ENCODE data around the gene ZNF148.

Gene ZNF148

DNA sequence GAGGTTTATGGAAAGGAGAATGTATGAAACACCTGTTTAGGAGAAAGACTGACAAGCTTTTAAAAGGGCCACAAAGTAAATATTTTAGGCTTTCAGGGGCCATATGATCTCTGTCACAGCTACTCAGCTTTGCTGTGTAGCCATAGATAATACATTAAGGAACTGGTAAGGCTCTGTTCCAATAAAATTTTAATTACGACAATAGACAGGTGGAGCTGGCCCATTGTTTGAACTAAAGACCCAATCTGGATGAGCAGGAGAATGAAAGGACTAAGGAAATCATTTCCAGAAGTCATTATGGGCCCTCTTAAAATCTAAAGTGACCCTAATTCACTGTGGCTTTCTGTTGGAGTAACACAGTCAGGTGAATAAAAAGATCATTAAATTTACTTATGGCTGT is 114.1 kb downstream of the ZNF148 start:
- Histone ChIP-seq H3K9me3 (ENCODE audit: insufficient read depth, low read length) (no peaks in the 10 kb centered on the region), H3K4me3 (ENCODE audit: insufficient read length, low read depth) (no peak overlapping the region), H3K4me1 (ENCODE audit: insufficient read depth, insufficient read length) (no peaks in the 10 kb centered on the region), H3K36me3 (ENCODE audit: insufficient read depth, insufficient read length, low read length) (peaks cover 3% of the 10 kb centered on the region), H3K9ac (ENCODE audit: insufficient read length, low read depth) (no peak overlapping the region), H3K27me3 (ENCODE audit: insufficient read depth, insufficient read length) (no peaks in the 10 kb centered on the region)
- no peak for TF ChIP-seq ZNF274 (IDR thresholded peaks at IDR 0.05; ENCODE audit: low read depth, low read length)
- TF ChIP-seq SUZ12 (IDR thresholded peaks at IDR 0.05; ENCODE audit: extremely low read depth, insufficient read depth, insufficient read length): no peak
- no peak for TF ChIP-seq YY1 (IDR thresholded peaks at IDR 0.05; ENCODE audit: insufficient read depth, insufficient read length)
- no peak for DNase-seq (ENCODE audit: low read depth, low spot score)

DNA sequence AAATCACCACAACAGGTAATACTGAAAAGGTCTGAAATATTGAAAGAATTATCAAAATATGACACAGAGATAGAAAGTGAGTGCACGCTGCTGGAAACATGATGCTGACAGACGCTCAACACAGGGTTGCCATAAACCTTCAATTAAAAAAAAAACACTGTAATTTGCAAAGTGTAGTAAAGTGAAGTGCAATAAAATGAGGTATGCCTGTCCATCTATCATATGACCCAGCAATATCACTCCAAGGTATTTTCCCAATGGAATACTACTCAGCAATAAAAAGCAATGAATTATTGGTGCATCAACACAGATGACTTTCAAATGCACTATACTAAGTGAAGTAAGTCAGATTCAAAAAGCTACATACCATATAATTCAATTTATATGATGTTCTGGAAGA is 115.0 kb downstream of the ZNF148 start:
- no peaks in the 10 kb centered on the region for H3K9me3 ChIP-seq (ENCODE audit: insufficient read depth, low read length)
- no peak for TF ChIP-seq SUZ12 (IDR thresholded peaks at IDR 0.05; ENCODE audit: extremely low read depth, insufficient read depth, insufficient read length)
- no peak for TF ChIP-seq ZNF274 (IDR thresholded peaks at IDR 0.05; ENCODE audit: low read depth, low read length)
- no peak for TF ChIP-seq YY1 (IDR thresholded peaks at IDR 0.05; ENCODE audit: insufficient read depth, insufficient read length)
- H3K4me1 ChIP-seq (ENCODE audit: insufficient read depth, insufficient read length): no peaks in the 10 kb centered on the region
- no peak overlapping the region for H3K4me3 ChIP-seq (ENCODE audit: insufficient read length, low read depth)
- peaks cover 3% of the 10 kb centered on the region for H3K36me3 ChIP-seq (ENCODE audit: insufficient read depth, insufficient read length, low read length)
- H3K9ac ChIP-seq (ENCODE audit: insufficient read length, low read depth): no peak overlapping the region
- H3K27me3 ChIP-seq (ENCODE audit: insufficient read depth, insufficient read length): no peaks in the 10 kb centered on the region
- DNase-seq (ENCODE audit: low read depth, low spot score): no peak

- no peaks in the 10 kb centered on the region for H3K4me1 ChIP-seq (ENCODE audit: insufficient read depth, insufficient read length)
- H3K9me3 ChIP-seq (ENCODE audit: insufficient read depth, low read length): no peaks in the 10 kb centered on the region
- no peak overlapping the region for H3K9ac ChIP-seq (ENCODE audit: insufficient read length, low read depth)
- H3K27me3 ChIP-seq (ENCODE audit: insufficient read depth, insufficient read length): no peaks in the 10 kb centered on the region
- DNase-seq (ENCODE audit: low read depth, low spot score): no peak
- H3K4me3 ChIP-seq (ENCODE audit: insufficient read length, low read depth): no peak overlapping the region
- H3K36me3 ChIP-seq (ENCODE audit: insufficient read depth, insufficient read length, low read length): no peaks in the 10 kb centered on the region
- TF ChIP-seq SUZ12 (IDR thresholded peaks at IDR 0.05; ENCODE audit: extremely low read depth, insufficient read depth, insufficient read length) (no peak), YY1 (IDR thresholded peaks at IDR 0.05; ENCODE audit: insufficient read depth, insufficient read length) (no peak), ZNF274 (IDR thresholded peaks at IDR 0.05; ENCODE audit: low read depth, low read length) (no peak)
Observed at GRCh38 chr3:125257536-125257935, 117.6 kb downstream of the ZNF148 start.

- Histone ChIP-seq H3K9me3 (ENCODE audit: insufficient read depth, low read length) (no peaks in the 10 kb centered on the region), H3K4me1 (ENCODE audit: insufficient read depth, insufficient read length) (no peaks in the 10 kb centered on the region), H3K27me3 (ENCODE audit: insufficient read depth, insufficient read length) (no peaks in the 10 kb centered on the region), H3K4me3 (ENCODE audit: insufficient read length, low read depth) (no peak overlapping the region), H3K9ac (ENCODE audit: insufficient read length, low read depth) (no peak overlapping the region), H3K36me3 (ENCODE audit: insufficient read depth, insufficient read length, low read length) (no peaks in the 10 kb centered on the region)
- no peak for DNase-seq (ENCODE audit: low read depth, low spot score)
- TF ChIP-seq YY1 (IDR thresholded peaks at IDR 0.05; ENCODE audit: insufficient read depth, insufficient read length): no peak
- no peak for TF ChIP-seq ZNF274 (IDR thresholded peaks at IDR 0.05; ENCODE audit: low read depth, low read length)
- TF ChIP-seq SUZ12 (IDR thresholded peaks at IDR 0.05; ENCODE audit: extremely low read depth, insufficient read depth, insufficient read length): no peak
Observed at GRCh38 chr3:125256675-125257074, 118.5 kb downstream of the ZNF148 start.

- Histone ChIP-seq H3K4me1 (ENCODE audit: insufficient read depth, insufficient read length) (no peaks in the 10 kb centered on the region), H3K4me3 (ENCODE audit: insufficient read length, low read depth) (no peak overlapping the region), H3K9me3 (ENCODE audit: insufficient read depth, low read length) (no peaks in the 10 kb centered on the region), H3K36me3 (ENCODE audit: insufficient read depth, insufficient read length, low read length) (no peaks in the 10 kb centered on the region), H3K9ac (ENCODE audit: insufficient read length, low read depth) (no peak overlapping the region), H3K27me3 (ENCODE audit: insufficient read depth, insufficient read length) (no peaks in the 10 kb centered on the region)
- no peak for DNase-seq (ENCODE audit: low read depth, low spot score)
- TF ChIP-seq YY1 (IDR thresholded peaks at IDR 0.05; ENCODE audit: insufficient read depth, insufficient read length): no peak
- no peak for TF ChIP-seq SUZ12 (IDR thresholded peaks at IDR 0.05; ENCODE audit: extremely low read depth, insufficient read depth, insufficient read length)
- TF ChIP-seq ZNF274 (IDR thresholded peaks at IDR 0.05; ENCODE audit: low read depth, low read length): no peak
Observed at GRCh38 chr3:125250973-125251372, 124.2 kb downstream of the ZNF148 start.

GRCh38 chr3:125246237-125246636 is 128.9 kb downstream of the ZNF148 start:
- DNase-seq (ENCODE audit: low read depth, low spot score): no peak
- H3K4me1 ChIP-seq (ENCODE audit: insufficient read depth, insufficient read length): no peaks in the 10 kb centered on the region
- H3K4me3 ChIP-seq (ENCODE audit: insufficient read length, low read depth): no peak overlapping the region
- no peak overlapping the region for H3K9ac ChIP-seq (ENCODE audit: insufficient read length, low read depth)
- H3K36me3 ChIP-seq (ENCODE audit: insufficient read depth, insufficient read length, low read length): no peaks in the 10 kb centered on the region
- TF ChIP-seq SUZ12 (IDR thresholded peaks at IDR 0.05; ENCODE audit: extremely low read depth, insufficient read depth, insufficient read length) (no peak), YY1 (IDR thresholded peaks at IDR 0.05; ENCODE audit: insufficient read depth, insufficient read length) (no peak), ZNF274 (IDR thresholded peaks at IDR 0.05; ENCODE audit: low read depth, low read length) (no peak)
- H3K9me3 ChIP-seq (ENCODE audit: insufficient read depth, low read length): no peaks in the 10 kb centered on the region
- no peaks in the 10 kb centered on the region for H3K27me3 ChIP-seq (ENCODE audit: insufficient read depth, insufficient read length)

DNA sequence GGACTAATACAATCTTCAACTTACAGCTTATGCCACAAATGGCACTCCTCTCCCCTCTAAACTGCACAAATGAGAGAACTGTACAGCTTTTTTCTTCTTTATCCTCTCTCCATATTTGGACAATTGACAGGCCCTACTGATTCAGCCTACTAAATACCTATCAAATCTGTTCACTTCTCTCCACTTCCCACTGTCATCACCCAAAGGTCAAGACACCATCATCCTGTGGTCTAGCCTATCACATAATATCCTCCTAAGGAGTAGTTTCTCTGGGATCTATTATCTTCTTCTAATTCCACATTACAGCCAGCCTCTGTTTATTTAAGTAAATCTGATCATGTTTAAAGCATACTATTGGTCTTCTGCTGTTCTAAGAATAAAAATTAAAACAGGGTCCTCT is 129.6 kb downstream of the ZNF148 start:
- Histone ChIP-seq H3K27me3 (ENCODE audit: insufficient read depth, insufficient read length) (no peaks in the 10 kb centered on the region), H3K4me1 (ENCODE audit: insufficient read depth, insufficient read length) (no peaks in the 10 kb centered on the region), H3K9me3 (ENCODE audit: insufficient read depth, low read length) (no peaks in the 10 kb centered on the region), H3K9ac (ENCODE audit: insufficient read length, low read depth) (no peak overlapping the region), H3K36me3 (ENCODE audit: insufficient read depth, insufficient read length, low read length) (no peaks in the 10 kb centered on the region), H3K4me3 (ENCODE audit: insufficient read length, low read depth) (no peak overlapping the region)
- TF ChIP-seq YY1 (IDR thresholded peaks at IDR 0.05; ENCODE audit: insufficient read depth, insufficient read length): no peak
- no peak for TF ChIP-seq SUZ12 (IDR thresholded peaks at IDR 0.05; ENCODE audit: extremely low read depth, insufficient read depth, insufficient read length)
- TF ChIP-seq ZNF274 (IDR thresholded peaks at IDR 0.05; ENCODE audit: low read depth, low read length): no peak
- no peak for DNase-seq (ENCODE audit: low read depth, low spot score)

DNA sequence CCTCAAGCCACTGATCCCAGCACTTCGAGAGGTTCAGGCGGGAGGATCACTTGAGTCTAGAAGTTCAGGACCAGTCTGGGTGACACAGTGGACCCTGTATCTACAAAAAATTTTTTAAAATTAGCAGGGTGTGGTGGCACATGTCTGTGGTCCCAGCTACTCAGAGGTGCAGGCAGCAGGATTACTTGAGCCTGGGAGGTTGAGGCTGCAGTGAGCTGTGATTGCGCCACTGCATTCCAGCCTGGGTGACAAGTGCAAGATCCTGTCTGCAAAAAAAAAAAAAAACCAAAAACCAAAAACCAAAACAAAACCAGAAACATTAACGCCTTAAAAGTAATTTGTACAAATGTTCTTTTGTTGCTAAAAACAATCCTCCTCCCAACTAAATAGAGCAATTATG is 134.6 kb downstream of the ZNF148 start:
- Histone ChIP-seq H3K4me1 (ENCODE audit: insufficient read depth, insufficient read length) (no peaks in the 10 kb centered on the region), H3K27me3 (ENCODE audit: insufficient read depth, insufficient read length) (no peaks in the 10 kb centered on the region), H3K4me3 (ENCODE audit: insufficient read length, low read depth) (no peak overlapping the region), H3K9me3 (ENCODE audit: insufficient read depth, low read length) (no peaks in the 10 kb centered on the region), H3K36me3 (ENCODE audit: insufficient read depth, insufficient read length, low read length) (no peaks in the 10 kb centered on the region), H3K9ac (ENCODE audit: insufficient read length, low read depth) (no peak overlapping the region)
- TF ChIP-seq YY1 (IDR thresholded peaks at IDR 0.05; ENCODE audit: insufficient read depth, insufficient read length): no peak
- TF ChIP-seq SUZ12 (IDR thresholded peaks at IDR 0.05; ENCODE audit: extremely low read depth, insufficient read depth, insufficient read length): no peak
- no peak for TF ChIP-seq ZNF274 (IDR thresholded peaks at IDR 0.05; ENCODE audit: low read depth, low read length)
- no peak for DNase-seq (ENCODE audit: low read depth, low spot score)
